ENCODE data around the gene GRID1.

The GRID1 gene

GRCh38 chr10:85603151-85603940 lies 763.2 kb downstream of the GRID1 start:
- no peak for DNase-seq

GRCh38 chr10:85602713-85603112 lies 763.9 kb downstream of the GRID1 start:
- no peak for DNase-seq

DNA sequence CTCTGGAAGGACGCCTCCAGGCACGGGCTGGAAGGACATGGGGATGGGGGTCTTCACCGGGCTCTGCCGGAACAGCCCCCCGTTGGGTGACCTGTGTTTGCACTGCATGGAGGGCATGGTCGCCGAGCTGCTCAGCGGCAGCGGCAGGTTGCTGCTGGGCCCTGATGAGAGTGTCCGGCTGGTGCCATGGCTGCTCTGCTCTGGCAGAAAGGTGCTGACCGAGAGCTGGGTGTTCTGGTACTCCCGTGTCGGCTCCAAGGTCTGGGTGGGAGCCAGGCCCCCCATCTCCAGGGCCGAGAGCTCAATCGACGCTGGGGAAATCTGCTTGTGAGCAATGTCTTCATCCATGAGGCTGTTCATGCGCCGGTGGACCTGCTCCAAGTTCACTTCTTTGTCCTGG lies 764.3 kb downstream of the GRID1 start:
- no peak for DNase-seq

DNA sequence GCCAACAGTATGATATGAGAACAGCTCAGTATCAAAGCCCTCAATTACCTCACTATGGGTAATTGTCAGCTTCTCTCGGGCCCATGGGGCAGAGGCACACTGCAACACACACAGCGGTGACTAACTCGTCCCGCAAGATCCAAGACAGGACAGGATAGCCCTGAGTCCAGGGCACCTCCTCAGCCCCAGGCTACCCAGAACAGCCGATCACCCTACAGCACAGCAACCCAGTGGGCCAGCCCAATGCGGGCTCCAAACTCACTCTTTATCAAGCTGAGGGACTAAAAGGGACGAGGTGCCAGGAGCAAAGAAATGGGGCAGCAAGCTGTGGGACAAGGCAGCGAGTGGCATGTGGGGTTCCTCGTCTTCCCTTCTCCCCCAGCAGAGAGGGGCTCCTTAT lies 765.1 kb downstream of the GRID1 start:
- DNase-seq = no peak

DNA sequence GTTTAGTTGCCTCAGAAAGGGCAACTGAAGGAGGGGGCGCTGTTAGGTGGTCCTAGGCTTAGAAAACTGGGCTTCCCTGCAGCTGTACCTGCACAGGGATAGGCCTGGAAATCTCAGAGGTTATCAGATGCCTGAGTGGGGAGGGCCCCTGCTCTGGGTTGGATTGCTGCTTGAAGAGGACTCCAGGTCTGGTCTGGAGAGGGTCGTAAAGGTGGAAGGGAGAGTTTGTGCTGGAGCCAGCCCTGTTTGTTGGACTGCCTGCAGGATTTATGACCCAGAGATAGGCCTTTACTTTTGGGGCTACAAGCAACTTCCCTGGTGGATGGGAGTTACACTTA lies 765.9 kb downstream of the GRID1 start:
- DNase-seq = no peak

DNA sequence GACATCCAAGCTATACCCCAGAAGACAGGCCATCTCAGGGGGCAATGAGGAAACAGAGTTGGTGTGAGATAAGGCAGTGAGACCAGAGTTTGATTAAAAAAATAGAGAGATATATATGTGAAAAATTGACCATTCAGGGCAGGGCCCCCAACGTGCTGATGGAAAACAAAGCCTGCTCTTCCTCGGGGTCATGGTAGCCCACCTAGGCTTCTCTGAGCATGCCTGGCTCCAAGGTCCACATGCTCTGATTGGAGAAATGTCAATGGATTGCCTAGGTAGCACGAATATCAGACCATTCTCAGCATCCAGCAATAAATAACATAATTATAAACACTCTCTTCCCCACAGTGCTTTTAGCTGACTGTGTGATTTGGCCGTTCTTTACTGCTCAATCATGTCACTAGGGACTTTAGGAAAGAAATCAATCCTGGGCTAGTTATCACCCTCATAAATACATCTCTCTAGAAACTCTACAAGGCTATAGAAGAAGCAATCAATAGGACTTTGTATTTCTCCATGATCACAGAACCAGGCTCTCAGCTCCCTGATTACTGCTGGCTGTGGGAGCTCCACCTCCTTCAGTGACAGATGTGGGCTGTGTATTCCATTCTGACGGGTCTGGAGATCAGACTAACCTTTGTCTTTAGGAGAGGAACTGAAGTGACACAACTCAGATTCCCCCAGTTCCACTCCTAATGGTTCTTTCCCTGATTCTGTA lies 766.4 kb downstream of the GRID1 start:
- no peak for DNase-seq

DNA sequence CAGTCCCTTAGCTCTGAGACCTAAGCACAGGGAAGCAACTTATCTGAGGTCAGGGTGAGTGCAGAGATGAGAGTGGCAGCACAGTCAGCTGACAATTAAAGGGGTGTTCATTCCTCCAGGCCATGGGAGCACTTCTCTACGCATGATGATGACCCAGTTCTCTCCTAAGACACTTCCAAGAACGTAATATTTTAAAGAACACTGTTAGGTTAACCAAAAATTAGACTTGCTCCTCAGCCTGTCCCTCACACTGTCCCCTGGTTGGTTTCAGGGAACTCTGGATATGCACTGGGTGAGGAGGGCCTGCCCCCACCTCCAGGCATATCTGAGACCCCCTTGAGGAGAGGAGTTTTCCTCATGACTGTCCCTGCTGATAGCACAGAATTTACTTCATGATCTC lies 767.5 kb downstream of the GRID1 start:
- DNase-seq = no peak

- DNase-seq = no peak
Observed at GRCh38 chr10:85598646-85599045, 767.9 kb downstream of the GRID1 start.

DNA sequence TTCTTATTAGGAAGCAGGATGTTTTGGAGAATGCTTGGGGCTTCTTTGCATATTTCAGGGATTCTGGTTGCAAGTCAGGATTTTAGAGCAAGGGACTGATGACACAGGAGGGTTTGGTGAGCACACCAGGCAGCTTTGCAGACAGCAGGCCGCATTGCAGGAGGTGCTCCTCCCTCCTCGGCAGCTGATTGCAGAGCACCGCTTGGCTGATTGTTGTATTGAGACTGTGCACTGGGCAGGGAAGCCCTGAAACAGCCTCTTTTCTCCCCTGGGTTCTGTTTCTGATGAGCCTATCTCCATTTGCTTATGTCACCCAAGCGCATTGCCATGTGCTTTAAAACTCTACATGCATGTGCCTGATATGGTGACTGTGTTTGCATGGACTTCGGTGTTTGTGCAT lies 769.6 kb downstream of the GRID1 start:
- no peak for DNase-seq

- no peak for DNase-seq
Observed at GRCh38 chr10:85596389-85596788, 770.2 kb downstream of the GRID1 start.

DNA sequence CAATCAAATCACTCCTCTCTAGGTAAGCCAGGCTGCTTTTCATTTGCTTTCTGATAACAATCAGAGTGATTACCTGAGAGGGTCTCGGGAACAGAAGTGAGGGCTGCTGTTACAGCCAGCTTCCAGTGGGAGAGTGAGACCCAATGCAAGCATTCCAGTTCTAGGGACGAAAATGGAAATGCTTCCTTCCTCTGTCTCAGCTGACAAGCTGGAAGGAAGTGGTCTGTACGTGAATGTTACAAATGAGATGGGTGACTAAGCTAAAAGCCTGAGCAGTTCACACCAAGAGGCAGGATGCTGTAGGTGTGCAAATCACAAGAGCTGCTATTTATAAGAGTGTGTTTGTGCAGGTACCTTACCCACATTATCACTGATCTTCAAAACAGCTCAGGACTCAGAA lies 772.4 kb downstream of the GRID1 start:
- DNase-seq = no peak

DNA sequence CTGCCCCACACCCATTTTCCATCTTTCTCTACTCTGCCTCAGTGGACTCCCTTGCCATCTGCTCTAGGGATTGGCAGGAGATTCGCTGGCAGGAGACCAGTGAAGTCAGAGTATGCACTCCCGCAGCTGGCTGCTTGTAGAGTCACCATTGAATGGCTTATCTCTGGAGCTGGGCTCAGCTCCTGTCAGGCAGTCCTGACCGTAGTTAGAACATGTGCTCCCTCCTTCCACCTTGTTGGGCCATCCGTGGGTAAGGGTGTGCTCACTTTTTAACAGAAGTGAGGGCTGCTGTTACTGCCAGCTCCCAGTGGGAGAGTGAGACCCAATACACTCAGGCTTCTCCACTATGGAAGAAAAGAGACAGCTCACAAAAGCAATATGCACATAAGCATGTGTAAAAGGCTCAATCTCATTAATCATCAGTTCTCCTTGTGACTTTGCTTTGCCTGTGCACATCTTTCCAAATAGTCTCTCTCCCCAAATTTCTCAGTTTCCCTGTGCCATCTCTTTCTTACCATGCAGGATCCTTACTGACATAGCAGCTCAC lies 773.3 kb downstream of the GRID1 start:
- DNase-seq = no peak

- DNase-seq = no peak
Observed at GRCh38 chr10:85581371-85581770, 785.2 kb downstream of the GRID1 start.

DNA sequence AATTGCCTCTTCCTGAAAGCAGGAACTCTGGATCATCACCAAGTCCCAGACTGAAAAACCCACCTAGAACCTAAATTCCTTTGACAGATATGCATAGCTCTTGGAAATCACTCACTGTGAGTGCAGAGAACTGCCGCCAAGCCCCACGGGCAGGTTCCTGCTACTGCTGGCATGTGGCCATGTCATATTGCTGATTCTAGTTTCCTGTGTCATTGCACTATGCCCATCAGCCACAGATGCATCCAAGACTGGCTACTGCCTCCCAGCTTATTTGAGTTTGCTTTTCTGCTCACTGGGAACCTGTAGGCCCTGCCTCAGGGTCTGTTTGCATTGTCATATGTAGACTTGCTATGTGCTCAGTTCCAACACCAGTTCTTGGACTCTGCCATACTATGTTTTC lies 786.0 kb downstream of the GRID1 start:
- DNase-seq = no peak

GRCh38 chr10:85578860-85579259 lies 787.7 kb downstream of the GRID1 start:
- DNase-seq = no peak

DNA sequence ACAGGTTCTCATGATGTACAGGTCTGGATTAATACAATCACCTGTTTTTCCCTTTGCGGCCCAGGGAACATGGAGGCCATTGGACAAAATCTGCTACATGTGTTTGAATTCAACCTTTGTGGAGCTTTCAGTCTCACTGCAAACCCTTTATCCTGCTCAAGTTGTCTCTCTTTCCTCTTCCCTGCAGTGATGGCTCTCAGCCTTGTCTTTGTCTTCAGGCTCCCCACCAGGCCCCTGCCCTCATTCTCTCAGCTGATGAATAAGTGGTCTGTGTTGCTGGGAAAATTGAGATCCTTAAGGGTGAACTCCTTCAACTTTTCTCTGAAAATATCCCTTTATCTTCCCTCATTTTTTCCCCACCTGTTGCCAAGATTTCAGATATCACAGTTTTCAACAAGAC lies 791.2 kb downstream of the GRID1 start:
- no peak for DNase-seq

- DNase-seq = no peak
Observed at GRCh38 chr10:85570871-85571270, 795.7 kb downstream of the GRID1 start.

- DNase-seq = no peak
Observed at GRCh38 chr10:85565381-85565780, 801.2 kb downstream of the GRID1 start.

DNA sequence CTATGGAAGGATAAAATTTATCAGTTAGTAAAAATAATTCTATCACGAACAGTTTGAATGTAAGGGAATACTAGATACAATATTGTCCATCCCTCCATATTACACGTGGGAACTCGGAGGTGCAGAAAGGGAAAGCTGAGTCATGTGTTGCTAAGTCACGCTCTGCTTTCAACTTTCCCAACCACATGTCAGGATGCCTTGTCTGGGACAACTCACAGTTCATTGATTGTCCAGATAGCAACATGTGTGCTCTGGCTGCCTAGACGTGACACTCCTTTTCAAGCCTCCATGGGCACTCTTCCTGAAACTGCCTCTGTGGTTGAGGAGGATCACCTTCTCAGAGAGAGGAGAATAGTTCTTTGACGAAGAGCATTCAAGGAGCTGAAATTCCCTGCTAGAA lies 808.1 kb downstream of the GRID1 start:
- no peak for DNase-seq

- DNase-seq = no peak
Observed at GRCh38 chr10:85557706-85558105, 808.9 kb downstream of the GRID1 start.

GRCh38 chr10:85557077-85557476 lies 809.5 kb downstream of the GRID1 start:
- DNase-seq = no peak
